HG03460 (cell line): ENCODE data around the gene LIMCH1.
"Not testable (repeated sequence)": the region's sequence is repeated elsewhere in the genome, so short reads cannot be mapped to it uniquely, and the experiment has no call there.

ENCODE experiments used
- ATAC-seq: cut with Tn5 transposase; IDR thresholded peaks from one replicate; pipeline ENCODE4 v1.9.1; 2021; ENCODE audit not compliant: unreplicated experiment

LIMCH1 gene

DNA sequence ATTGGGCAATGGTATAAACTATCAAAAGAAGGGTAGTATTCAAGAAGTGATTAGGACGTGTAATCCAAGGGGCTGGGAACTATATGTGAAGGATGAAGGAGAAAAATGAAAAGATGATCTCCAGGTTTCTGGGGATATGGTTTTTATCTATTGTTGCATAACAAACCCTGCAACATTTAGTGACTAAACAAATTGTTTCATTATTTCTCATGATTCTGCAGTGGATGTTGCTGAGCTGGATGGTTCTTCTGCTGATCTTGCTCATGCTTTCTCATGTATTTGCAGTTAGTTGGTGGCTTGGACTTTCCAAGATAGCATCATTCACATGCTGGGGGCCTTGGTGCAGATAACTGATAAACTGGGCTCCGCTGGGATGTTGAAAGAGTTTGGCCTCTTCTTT is 181.5 kb downstream of the LIMCH1 start:
- no peak for ATAC-seq

GRCh38 chr4:41722181-41722580 is 184.2 kb downstream of the LIMCH1 start:
- ATAC-seq: no peak

GRCh38 chr4:41723286-41723685 is 185.3 kb downstream of the LIMCH1 start:
- ATAC-seq: no peak

DNA sequence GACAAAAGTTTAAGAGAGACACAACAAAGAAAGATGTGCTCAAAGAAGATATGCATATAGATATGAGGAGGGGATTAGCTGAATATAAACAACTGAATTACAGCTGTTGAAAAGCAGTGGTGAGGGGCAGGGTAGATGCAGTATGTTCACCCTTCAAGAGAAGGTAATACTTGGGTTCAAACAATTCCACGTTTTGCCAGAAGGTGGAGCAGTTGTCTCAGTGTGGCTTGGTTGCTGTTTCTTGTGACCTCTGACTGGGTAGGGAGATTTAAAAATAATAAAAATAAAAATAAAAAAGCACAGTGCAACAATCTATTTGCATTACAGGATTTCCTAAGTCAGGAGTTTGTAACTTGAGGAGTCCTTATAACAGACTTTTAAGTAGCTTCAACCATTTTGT is 187.3 kb downstream of the LIMCH1 start:
- ATAC-seq: no peak

GRCh38 chr4:41727861-41728572 is 190.1 kb downstream of the LIMCH1 start:
- no peak for ATAC-seq

- ATAC-seq: no peak
Measured at GRCh38 chr4:41728573-41728913, 190.6 kb downstream of the LIMCH1 start.

DNA sequence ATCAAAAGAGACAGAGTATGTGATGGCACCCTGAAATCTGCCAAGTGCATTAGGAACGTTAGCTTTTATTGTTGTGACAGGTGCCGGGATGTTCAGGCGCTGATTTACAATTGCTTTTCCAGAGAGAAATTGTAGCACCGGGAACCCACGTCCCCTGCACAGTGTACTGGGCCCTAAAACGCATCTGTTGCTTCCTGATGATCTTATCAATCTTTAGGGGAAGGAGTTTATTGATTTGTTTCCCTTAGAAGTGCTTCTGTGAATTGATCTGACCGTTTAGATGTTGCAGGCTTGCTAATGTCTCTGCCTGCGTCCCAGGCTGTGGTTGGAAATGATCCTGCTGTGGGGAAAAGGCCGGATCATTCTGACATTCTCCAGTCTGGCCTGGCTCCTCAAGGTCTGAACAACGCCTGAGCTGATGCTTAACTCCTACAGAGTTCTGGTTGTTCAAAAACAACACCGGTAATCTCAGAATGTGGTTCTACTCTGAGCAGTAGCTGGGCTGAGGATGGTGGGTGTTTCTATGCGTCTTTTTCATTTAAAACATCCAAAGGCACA is 193.7 kb downstream of the LIMCH1 start:
- no peak for ATAC-seq

- no peak for ATAC-seq
Measured at GRCh38 chr4:41734371-41734770, 196.4 kb downstream of the LIMCH1 start.

DNA sequence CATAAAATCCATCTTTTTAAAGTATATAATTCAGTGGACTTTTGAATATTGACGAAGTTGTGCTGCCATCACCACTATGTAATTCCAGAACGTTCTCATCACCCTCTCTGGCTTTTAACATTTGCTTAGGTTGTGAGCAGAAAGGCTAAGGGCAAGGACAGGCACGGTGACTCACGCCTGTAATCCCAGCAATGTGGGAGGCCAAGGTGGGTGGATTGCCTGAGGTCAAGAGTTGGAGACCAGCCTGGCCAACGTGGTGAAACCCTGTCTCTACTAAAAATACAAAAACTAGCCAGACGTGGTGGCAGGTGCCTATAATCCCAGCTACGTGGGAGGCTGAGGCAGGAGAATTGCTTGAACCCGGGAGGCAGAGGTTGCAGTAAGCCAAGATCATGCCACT is 199.5 kb downstream of the LIMCH1 start:
- ATAC-seq: not testable (repeated sequence)

DNA sequence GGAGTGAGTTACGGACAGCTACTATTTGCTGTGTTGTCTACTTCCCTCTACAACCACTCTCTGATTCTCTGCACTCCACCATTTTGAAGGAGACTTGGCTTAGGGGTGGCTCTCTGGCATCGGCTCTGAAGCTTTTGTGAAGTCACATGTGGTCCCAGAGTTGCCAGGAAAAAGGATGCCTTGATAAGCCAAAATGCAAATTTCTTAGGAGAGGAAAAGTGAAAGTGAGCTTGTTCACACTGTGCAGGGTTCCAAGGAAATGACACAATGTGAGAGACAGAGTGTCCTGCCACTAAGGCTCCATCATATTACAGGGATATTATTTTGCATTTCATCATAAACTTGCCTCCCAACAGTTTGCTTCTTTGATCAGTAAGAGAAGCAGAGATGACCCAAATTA is 203.4 kb downstream of the LIMCH1 start:
- no peak for ATAC-seq

DNA sequence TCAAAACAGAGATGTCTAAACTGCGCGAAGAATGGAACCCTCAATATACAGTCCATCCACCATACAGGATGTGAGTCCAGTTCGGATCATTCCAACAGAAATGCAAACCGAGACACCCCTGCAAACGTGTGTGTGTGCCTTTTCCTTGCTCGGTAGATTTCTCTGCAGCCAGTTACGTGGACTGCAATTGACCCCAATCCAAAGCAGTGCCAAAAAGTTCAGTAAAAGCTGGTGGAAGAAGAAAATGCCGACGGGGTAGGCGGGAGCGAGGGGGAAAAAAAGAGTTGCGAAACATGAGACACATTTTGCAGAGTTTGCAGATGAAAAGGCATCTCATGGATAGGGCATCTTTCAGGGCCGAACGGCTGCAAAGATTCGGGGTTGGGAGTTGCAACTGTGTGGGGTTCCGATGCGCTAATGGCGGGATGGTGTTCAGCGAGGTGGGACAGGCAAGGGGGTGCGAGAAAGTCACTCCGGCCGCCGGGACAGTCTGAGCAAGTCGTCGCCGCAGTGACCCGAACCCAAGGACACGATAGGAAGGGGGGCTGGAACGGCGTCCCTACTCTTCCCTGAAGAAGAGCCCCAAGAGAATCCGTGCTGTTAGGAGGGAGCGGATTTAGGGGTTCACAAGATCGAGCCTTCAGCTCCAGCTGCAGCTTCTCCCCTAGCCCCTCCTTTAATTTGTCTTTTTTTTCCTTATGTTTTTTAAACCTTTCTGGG is 206.8 kb downstream of the LIMCH1 start:
- ATAC-seq: no peak

GRCh38 chr4:41745292-41746024 is 207.5 kb downstream of the LIMCH1 start:
- no peak for ATAC-seq

- ATAC-seq: no peak
Measured at GRCh38 chr4:41746025-41746439, 208.1 kb downstream of the LIMCH1 start.

DNA sequence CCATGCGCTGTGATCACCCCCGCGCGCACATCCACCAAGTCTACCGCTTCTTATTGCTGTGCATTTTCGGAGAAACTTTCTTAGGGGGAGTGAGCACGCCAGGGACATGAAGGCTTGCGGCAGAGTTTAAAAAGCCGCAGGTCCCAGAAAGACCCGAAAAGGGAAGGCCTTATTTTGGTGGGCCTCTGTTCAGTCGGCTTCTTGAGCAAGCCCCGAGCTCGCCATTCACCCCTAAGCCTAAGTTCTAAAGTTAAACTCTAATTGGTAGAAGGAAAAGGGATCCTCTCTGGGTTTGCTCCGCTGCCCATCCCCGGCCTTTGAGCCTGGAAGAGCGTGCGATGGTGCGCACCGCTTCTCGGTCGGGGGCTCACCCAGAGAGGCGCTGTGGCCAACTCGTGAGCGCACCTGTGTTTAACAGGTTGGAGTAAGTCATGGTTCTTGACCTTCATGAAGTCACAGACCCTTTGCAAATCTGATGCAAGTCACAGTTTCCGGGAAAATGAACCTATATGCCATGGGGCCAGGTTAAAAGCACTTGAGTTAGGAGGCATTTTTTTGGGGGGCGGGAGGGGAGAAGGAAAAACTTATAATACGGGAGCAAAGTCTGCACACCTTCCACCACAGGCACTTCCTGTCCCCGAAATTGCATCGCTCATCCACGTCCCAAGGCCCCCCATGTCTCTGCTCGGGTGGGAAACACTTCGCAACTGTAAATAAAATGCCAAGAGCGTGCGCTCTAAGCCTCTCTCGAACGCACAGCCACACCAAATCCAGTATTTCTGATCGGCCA is 208.7 kb downstream of the LIMCH1 start:
- no peak for ATAC-seq

DNA sequence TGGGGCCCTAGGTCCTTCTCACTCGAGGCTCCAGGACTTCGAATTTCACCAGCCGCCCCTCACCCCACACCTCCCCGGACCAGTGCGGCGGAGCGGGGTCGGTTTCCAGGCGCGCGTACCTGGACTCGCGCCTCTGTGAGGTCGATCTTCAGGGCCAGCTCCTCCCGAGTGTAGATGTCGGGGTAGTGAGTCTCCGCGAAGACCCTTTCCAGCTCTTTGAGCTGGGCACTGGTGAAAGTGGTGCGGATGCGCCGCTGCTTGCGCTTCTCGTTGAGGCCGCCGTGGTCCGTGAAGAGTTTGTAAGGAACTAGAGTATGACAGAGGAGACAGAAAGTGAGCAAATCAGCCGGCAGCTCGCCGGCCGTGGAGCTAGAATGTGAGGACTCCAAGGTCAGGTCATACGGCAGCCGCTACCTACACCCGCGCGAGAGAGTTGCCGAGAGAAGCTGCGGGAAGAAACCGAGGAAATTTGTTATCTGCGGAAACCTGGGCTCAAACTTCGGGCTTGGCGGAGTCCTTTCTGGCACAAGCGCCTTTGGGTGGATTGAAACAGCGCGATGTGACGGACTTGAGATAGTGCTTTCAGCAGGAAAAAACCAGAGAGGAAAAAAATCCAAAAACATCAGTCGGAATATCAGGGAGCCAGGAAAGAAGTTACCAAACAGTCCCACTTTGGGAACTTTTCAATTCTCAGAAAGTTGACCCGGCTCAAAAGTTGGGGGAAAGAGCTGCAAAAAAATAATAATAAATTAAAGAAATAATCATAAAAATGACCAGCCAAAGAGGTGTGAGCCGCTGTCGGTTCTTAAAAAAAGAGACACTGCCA is 209.5 kb downstream of the LIMCH1 start:
- no peak for ATAC-seq

GRCh38 chr4:41748074-41748570 is 210.2 kb downstream of the LIMCH1 start:
- no peak for ATAC-seq

DNA sequence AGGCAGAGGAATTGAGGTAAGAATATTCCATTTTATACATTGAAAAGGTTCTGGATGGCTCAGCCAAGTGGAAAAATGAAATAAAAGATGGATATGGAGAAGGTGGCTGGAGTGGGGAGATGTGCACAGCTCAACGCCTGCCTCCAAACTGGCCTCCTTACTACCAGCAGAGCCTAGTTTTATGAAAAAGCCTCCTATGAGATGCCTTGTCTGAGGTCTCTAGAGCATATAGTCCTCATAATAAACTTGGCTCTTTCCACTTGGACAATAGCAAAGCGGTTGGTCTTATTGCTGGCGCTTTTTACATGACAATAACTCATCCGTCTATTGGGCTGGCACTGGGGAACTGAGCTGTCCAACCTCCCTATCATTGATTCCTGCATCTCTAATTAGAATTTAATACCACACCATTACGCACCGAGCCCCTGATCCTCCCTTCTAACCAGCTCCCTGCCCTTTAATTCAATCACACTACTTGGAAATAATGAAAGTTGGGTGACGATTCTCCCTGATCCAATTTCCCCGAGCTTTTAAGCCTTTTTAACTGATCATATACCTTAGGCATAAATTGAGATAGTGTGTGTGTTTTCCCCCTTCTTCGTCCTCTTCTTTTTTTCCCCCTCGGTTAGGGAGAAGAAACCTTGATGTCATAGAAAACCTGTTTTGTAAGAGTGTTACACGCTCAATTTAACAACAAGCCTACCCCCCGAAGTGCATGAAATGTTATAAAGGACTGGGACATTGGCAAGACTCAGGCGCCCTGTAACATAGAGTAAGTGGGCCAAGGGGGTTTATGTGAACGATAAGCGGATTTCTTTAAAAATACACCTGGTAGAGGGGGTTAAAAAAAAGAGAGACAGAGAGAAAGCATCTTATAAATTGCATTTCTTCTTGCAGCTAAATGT is 210.9 kb downstream of the LIMCH1 start, which contains the start of gene PHOX2B:
Gene PHOX2B (minus strand): TSS at position 155 of the 905 bp plus-strand sequence. CDS start 115 bp downstream, at position 40.
- no peak for ATAC-seq

- ATAC-seq: no peak
Measured at GRCh38 chr4:41749631-41750039, 211.7 kb downstream of the LIMCH1 start.
